Measurements from ENCODE around the gene ICAM1.

GRCh38 chr19:10252707-10253106 is 18.2 kb upstream of the ICAM1 start:
- TF ChIP-seq POLR2AphosphoS5 (IDR thresholded peaks at IDR 0.05; ENCODE audit: insufficient read depth in 1 of 2, low read depth in 1 of 2) (no peak), CTCF (IDR thresholded peaks at IDR 0.05) (no peak), POLR2A (IDR thresholded peaks at IDR 0.05) (no peak)

Measured in vagina (tissue), 2 donors.